ENCODE results near the gene PLA2G1B. TPM values are rescaled to one million over a fixed set of nuclear protein-coding genes. Genes with fewer than 3 reads are reported as not detected.
A peak's percentile ranks its signal among the peaks of the same experiment; 100 is the strongest.

Gene PLA2G1B
- total RNA-seq, 2 donors from 2014 or later: not detected

DNA sequence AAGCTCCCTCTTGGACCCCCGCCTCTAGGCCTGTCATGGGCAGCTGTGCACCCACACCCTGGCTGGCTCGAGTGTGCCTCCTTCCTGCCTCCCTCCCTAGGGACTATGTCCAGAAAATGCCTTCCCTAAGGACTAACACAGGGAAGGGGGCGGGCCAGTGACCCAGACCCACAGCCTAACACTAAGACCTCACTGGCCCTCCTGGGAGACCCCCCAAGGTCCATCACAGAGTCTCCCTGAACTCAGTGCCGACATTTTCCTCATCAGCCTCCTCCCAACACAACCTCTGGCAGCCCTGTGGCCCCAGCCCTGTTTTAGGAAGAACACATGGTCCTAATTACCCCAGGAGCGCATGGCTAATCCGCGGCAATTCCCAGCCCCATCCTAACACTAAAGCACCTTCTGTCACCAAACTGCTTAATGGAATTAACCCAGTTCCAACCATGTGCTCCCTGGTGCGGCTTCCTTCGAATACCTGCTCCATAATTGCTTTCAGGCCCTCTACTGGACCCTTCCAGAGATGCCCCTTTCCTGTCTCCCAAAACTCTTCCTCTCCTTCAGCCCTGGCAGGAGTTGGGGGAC is 35.8 kb upstream of the PLA2G1B start:
- no peaks in the 10 kb centered on the region for H3K9me3 ChIP-seq
- TF ChIP-seq, protein P1, sequence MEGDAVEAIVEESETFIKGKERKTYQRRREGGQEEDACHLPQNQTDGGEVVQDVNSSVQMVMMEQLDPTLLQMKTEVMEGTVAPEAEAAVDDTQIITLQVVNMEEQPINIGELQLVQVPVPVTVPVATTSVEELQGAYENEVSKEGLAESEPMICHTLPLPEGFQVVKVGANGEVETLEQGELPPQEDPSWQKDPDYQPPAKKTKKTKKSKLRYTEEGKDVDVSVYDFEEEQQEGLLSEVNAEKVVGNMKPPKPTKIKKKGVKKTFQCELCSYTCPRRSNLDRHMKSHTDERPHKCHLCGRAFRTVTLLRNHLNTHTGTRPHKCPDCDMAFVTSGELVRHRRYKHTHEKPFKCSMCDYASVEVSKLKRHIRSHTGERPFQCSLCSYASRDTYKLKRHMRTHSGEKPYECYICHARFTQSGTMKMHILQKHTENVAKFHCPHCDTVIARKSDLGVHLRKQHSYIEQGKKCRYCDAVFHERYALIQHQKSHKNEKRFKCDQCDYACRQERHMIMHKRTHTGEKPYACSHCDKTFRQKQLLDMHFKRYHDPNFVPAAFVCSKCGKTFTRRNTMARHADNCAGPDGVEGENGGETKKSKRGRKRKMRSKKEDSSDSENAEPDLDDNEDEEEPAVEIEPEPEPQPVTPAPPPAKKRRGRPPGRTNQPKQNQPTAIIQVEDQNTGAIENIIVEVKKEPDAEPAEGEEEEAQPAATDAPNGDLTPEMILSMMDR (IDR thresholded peaks at IDR 0.05): no peak
- H3K4me3 ChIP-seq: no peak overlapping the region
- H3K27me3 ChIP-seq: no peaks in the 10 kb centered on the region
- H3K4me1 ChIP-seq: peaks cover 0 to 22% of the 10 kb centered on the region in 2 donors
- DNase-seq (ENCODE audit: low spot score): no peak
- H3K27ac ChIP-seq: no peak overlapping the region
- no peaks in the 10 kb centered on the region for H3K36me3 ChIP-seq

DNA sequence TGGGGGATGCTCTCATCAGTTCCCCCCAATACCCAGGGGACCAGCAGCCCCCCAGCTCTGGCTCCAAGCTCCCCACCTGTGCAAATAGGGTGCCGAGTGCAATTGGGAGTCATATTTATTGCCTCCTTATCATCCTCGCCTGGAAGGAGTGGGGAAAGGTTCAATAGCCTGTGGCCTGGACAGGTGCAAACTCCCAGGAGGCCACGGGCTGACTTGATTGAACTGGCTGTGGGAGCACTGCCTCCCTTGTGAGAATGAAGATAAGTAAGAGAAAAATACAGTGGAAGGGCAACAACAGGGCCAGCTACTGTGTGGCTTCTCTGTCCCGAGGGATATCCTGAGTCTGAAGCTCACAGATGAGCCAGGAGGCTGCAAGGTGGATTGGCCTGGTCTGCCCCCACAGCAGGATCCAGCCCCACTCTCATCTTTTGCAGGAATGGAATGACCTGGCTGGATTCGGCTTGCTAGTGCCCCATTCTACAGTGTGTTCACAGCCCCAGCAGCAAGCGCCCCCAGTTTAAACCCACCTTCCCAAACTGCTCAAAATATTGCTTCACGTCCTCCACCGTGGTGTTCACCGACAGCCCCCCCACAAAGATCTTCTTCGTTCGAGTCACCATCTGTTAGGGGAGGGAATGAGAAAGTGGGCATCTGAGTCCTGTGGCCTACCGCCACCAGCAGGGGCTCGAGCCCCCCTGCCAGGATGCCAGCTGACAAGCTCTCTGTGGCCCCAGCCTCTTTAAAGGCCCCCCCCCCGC is 35.1 kb upstream of the PLA2G1B start:
- H3K4me1 ChIP-seq: peaks cover 0 to 16% of the 10 kb centered on the region in 2 donors
- TF ChIP-seq, protein P1 (IDR thresholded peaks at IDR 0.05): no peak
- no peak for DNase-seq (ENCODE audit: low spot score)
- no peak overlapping the region for H3K27ac ChIP-seq
- no peaks in the 10 kb centered on the region for H3K9me3 ChIP-seq
- no peaks in the 10 kb centered on the region for H3K36me3 ChIP-seq
- no peak overlapping the region for H3K4me3 ChIP-seq
- no peaks in the 10 kb centered on the region for H3K27me3 ChIP-seq

DNA sequence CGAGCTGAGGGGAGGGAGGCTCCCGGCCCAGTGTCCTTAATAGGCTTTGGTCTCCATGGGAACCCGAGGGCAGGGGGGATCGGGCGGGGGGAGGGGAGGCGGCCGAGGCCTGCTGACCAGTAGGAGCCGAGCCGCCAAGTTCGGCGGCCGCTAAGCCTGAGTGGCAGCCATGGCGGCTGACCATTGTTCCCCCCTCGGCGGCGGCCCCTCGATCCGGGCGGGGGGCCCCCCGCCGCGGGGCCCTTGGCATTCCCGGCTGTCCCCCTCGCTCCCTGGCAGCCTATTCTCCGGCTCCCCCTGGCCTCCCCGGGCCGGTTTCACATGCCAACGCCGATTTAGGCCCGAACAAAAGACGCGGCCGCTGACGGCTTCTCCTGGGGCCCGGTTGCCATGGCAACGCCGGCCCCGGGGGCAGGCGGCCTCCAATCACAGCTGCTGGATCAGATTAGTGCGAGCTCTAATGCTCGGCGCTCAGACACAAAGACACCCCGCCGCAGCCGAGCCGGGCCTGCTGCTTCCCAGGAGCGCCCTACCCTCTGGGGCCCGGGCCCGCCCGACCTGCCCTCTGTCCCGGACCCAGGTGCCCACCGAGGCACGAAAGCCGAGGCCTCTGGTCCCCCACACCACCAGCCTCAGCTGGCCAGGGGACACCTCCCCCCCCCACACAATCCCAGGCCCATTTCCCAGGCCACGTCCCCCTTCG is 34.1 kb upstream of the PLA2G1B start:
- Histone ChIP-seq H3K36me3 (no peaks in the 10 kb centered on the region), H3K27ac (peak overlapping the region; percentile 19 to 48), H3K9me3 (no peaks in the 10 kb centered on the region), H3K4me1 (peaks cover 0 to 14% of the 10 kb centered on the region in 2 donors), H3K4me3 (peak overlapping the region; percentile 6 to 54), H3K27me3 (no peaks in the 10 kb centered on the region)
- peak; percentile 59 for DNase-seq (ENCODE audit: low spot score)
- TF ChIP-seq, protein P1 (IDR thresholded peaks at IDR 0.05): no peak

DNA sequence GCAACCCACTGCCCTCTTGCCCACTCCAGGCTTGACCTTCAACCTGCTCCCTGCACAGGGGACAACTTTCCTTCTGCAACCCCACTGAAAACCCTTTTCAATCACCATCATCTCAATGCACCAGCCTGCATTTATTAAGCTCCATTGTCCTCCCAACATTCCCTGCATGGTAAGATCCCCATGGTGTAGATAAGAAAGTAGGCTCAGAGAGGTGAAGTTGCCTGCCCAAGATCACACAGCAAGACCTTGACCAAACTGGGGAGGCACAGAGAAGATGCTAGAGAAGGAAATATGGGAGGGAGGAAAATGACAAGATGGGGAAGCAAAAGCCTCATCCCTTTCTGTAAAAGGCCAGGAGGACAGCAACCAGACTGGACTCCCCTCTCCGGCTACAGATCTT is 31.5 kb upstream of the PLA2G1B start:
- TF ChIP-seq, protein P1 (IDR thresholded peaks at IDR 0.05): no peak
- no peaks in the 10 kb centered on the region for H3K36me3 ChIP-seq
- no peak for DNase-seq (ENCODE audit: low spot score)
- H3K9me3 ChIP-seq: no peaks in the 10 kb centered on the region
- H3K4me3 ChIP-seq: no peak overlapping the region
- no peak overlapping the region for H3K27ac ChIP-seq
- H3K4me1 ChIP-seq: peaks cover 0 to 14% of the 10 kb centered on the region in 2 donors
- H3K27me3 ChIP-seq: no peaks in the 10 kb centered on the region

DNA sequence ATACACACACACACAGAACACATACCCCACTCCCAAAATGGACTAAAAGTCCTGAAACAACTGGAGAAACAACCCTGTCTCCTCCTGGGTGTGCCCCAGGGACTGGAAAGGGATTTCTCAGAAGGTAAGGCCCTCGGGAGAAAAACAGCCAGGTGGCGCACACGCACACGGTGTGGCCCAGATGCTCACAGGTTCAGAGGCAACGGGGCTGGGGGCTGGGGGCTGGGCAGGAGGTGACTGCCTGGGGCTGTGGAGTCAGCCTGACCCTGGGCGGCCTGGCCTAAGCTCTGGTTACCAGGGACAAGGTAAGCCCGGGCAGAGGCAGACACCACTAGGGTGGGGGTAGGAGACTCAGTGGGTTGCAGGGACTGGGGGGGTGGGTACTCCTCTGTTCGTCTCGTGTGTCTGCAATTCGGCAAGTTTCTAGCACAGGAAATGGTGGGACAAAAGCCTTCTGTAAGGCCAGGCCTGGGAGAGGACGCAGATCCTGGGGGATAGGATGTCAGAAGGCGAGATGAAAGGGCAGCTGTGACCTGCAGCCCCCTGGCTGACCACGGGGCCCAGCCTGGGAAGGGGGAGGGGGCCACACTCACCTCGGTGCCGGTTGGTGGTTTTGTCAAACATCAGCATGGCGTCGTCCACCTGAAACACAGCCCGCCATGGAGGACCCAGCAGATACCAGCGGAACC is 31.0 kb upstream of the PLA2G1B start:
- TF ChIP-seq, protein P1 (IDR thresholded peaks at IDR 0.05): no peak
- H3K4me1 ChIP-seq: peaks cover 0 to 14% of the 10 kb centered on the region in 2 donors
- H3K27ac ChIP-seq: no peak overlapping the region
- no peaks in the 10 kb centered on the region for H3K36me3 ChIP-seq
- H3K9me3 ChIP-seq: no peaks in the 10 kb centered on the region
- no peak for DNase-seq (ENCODE audit: low spot score)
- H3K4me3 ChIP-seq: no peak overlapping the region
- H3K27me3 ChIP-seq: no peaks in the 10 kb centered on the region
